K562 (cell line): ENCODE data around the gene QRICH1. TPM values are rescaled to one million over a fixed set of nuclear protein-coding genes. Genes with fewer than 3 reads are reported as not detected.
A peak's percentile ranks its signal among the peaks of the same experiment; 100 is the strongest.

ENCODE experiments used
- ATAC-seq: fragments of 200-7000 bp; cut with Tn5 transposase; 3 replicates; pipeline ENCODE4 v1.9.1; 2020; ENCODE audit warnings: moderate library complexity
- BruUV-seq: library from RNA; stranded (reverse); fragments of 400-500 nt; replicated peaks from 2 replicates; lab custom pipeline; 2021; lab: Mats Ljungman, UMichigan
- CTCF ChIA-PET: fragments of 300-600 bp; formaldehyde crosslinking; extraction: SDS; loops from one replicate; lab custom pipeline; 2021; ENCODE audit warnings: low intra/inter-chr PET ratio; lab: Yijun Ruan, JAX
- POLR2A ChIA-PET: fragments of 300-600, 350-650 bp; sonication (Branson Sonifier 250); formaldehyde crosslinking; extraction: SDS; loops from one replicate; lab custom pipeline; 2021; ENCODE audit warnings: antibody characterized with exemption, inconsistent platforms; lab: Yijun Ruan, JAX
- DNase-seq, 4 experiments: peaks; one replicate each; pipeline versions ENCODE4 v3.0.0 to v3.0.0-alpha.2; 2011 to 2018; ENCODE audit warnings: low spot score in 3 of 4, mixed read lengths in 3 of 4; ENCODE audit errors: extremely low read depth in 1 of 4
- FAIRE-seq: peaks from 2 replicates; lab custom pipeline; 2011; peaks lifted over from hg19 to GRCh38; lab: Jason Lieb, UNC
- H2AFZ ChIP-seq: 2 replicates; pipeline ENCODE4 v1.6.0; 2011; ENCODE audit warnings: low read depth, low read length, control low read depth, inconsistent platforms
- H3K27ac ChIP-seq: fragments of 200-600 bp; 3 replicates; pipeline ENCODE4 v1.8.0; 2011; ENCODE audit warnings: low read depth, mild to moderate bottlenecking, control low read depth, inconsistent platforms, low read length, moderate library complexity, mixed read lengths; ENCODE audit errors: extremely low read depth
- H3K27me3 ChIP-seq, 2 experiments: fragments of 300-600 bp in 1 of 2; 2 replicates in 1 of 2; 3 replicates in 1 of 2; pipeline versions ENCODE4 v1.6.0 to v1.8.0; 2011; ENCODE audit warnings: inconsistent platforms in 2 of 2, low read length in 2 of 2, mild to moderate bottlenecking in 1 of 2, mixed read lengths in 1 of 2, moderate library complexity in 1 of 2; ENCODE audit not compliant: control insufficient read depth in 2 of 2, insufficient read depth in 2 of 2
- H3K36me3 ChIP-seq: fragments of 300-600 bp; 3 replicates; pipeline ENCODE4 v1.8.0; 2011; ENCODE audit warnings: mild to moderate bottlenecking, low read length, inconsistent platforms; ENCODE audit not compliant: control insufficient read depth, insufficient read depth
- H3K4me1 ChIP-seq, 2 experiments: fragments of 200-600 bp in 1 of 2; replicated peaks in 1 of 2; 2 replicates in 1 of 2; 3 replicates in 1 of 2; pipeline versions ENCODE4 v1.5.1 to v1.8.0; 2011; ENCODE audit warnings: inconsistent platforms in 2 of 2, low read length in 2 of 2, mild to moderate bottlenecking in 1 of 2, mixed read lengths in 1 of 2, moderate library complexity in 1 of 2; ENCODE audit not compliant: control insufficient read depth in 2 of 2, insufficient read depth in 2 of 2
- H3K4me2 ChIP-seq: 2 replicates; pipeline ENCODE4 v1.6.1; 2011; ENCODE audit warnings: low read length, control low read depth, inconsistent platforms, mixed read lengths; ENCODE audit not compliant: insufficient read depth
- H3K4me3 ChIP-seq: fragments of 200-600 bp; sonication (generic), shearing (Covaris generic); 2 replicates; pipeline ENCODE4 v1.5.1; 2016; ENCODE audit warnings: control low read depth, inconsistent platforms
- H3K79me2 ChIP-seq: fragments of 200-600 bp; 3 replicates; pipeline ENCODE4 v1.8.0; 2011; ENCODE audit warnings: low read length, inconsistent platforms; ENCODE audit not compliant: control insufficient read depth, insufficient read depth
- H3K9ac ChIP-seq, 2 experiments: 2 replicates each; pipeline versions ENCODE4 v1.6.0 to v1.6.1; 2011; ENCODE audit warnings: low read depth in 2 of 2, low read length in 2 of 2, control low read depth in 1 of 2, inconsistent platforms in 1 of 2, mild to moderate bottlenecking in 1 of 2, mixed read lengths in 1 of 2; ENCODE audit not compliant: insufficient read depth in 1 of 2
- H3K9me1 ChIP-seq: one replicate; pipeline ENCODE4 v1.6.0; 2011; ENCODE audit warnings: inconsistent platforms, mild to moderate bottlenecking, low read length, moderate library complexity; ENCODE audit not compliant: control insufficient read depth, insufficient read depth
- H3K9me3 ChIP-seq: replicated peaks from 2 replicates; pipeline ENCODE4 v1.5.1; 2011; ENCODE audit warnings: low read depth, low read length, inconsistent platforms; ENCODE audit not compliant: control insufficient read depth, insufficient read depth
- H4K20me1 ChIP-seq: replicated peaks from 2 replicates; pipeline ENCODE4 v1.6.1; 2011; ENCODE audit warnings: low read length, inconsistent platforms, mixed read lengths; ENCODE audit not compliant: control insufficient read depth, insufficient read depth
- ATF1 ChIP-seq, 2 experiments: fragments of 450-650 bp in 1 of 2; IDR thresholded peaks; 2 replicates each; pipeline ENCODE4 v1.6.1; 2016; ENCODE audit warnings: missing compliant biosample characterization in 1 of 2, missing genetic modification characterization in 1 of 2
- CHD1 ChIP-seq: fragments of 200-600 bp; sonication (generic); IDR thresholded peaks from one replicate; pipeline ENCODE4 v1.6.1; 2012; ENCODE audit warnings: mild to moderate bottlenecking, moderate library complexity, low read length, inconsistent platforms
- E2F3 ChIP-seq: fragments of 250-450 bp; sonication (Bioruptor Pico); IDR thresholded peaks from 2 replicates; pipeline ENCODE4 v1.4.0; 2020; ENCODE audit warnings: mild to moderate bottlenecking
- EGR1 ChIP-seq: fragments of 450-650 bp; conservative IDR thresholded peaks from 2 replicates; pipeline ENCODE4 v1.6.1; 2017; ENCODE audit warnings: mild to moderate bottlenecking
- HMGN3 ChIP-seq: IDR thresholded peaks from 2 replicates; pipeline ENCODE4 v1.6.1; 2011; ENCODE audit warnings: borderline replicate concordance, low read depth, mild to moderate bottlenecking, mixed read lengths, low read length; ENCODE audit not compliant: insufficient read length; ENCODE audit errors: extremely low read depth
- KDM5B ChIP-seq: fragments of 200-600 bp; sonication (generic); IDR thresholded peaks from 2 replicates; pipeline ENCODE4 v1.6.1; 2012; ENCODE audit warnings: low read depth, mild to moderate bottlenecking, moderate library complexity, low read length, control low read depth, inconsistent platforms; ENCODE audit not compliant: insufficient replicate concordance
- MAZ ChIP-seq, 2 experiments: fragments of 450-650 bp in 1 of 2; sonication (generic) in 1 of 2; formaldehyde crosslinking; IDR thresholded peaks in 1 of 2; conservative IDR thresholded peaks in 1 of 2; 2 replicates each; pipeline versions ENCODE4 v1.4.0 to v1.5.0; 2020; ENCODE audit warnings: mild to moderate bottlenecking in 1 of 2, missing genetic modification reagents in 1 of 2
- MYNN ChIP-seq, 2 experiments: sonication (generic); formaldehyde crosslinking in 1 of 2; IDR thresholded peaks; 2 replicates each; pipeline versions ENCODE4 v1.5.0 to v1.6.1; 2016 to 2020; ENCODE audit warnings: antibody characterized with exemption in 1 of 2, missing genetic modification reagents in 1 of 2
- NR4A1 ChIP-seq, 2 experiments: fragments of 250-450 bp in 1 of 2; fragments of 450-650 bp in 1 of 2; sonication (Bioruptor Pico) in 1 of 2; IDR thresholded peaks; 2 replicates each; pipeline versions ENCODE4 v1.4.0 to v1.6.1; 2016 to 2020; ENCODE audit warnings: mild to moderate bottlenecking in 2 of 2, missing compliant biosample characterization in 1 of 2, missing genetic modification characterization in 1 of 2, moderate library complexity in 1 of 2
- RBBP5 ChIP-seq: fragments of 200-600 bp; sonication (generic); IDR thresholded peaks from 2 replicates; pipeline ENCODE4 v1.6.1; 2012; ENCODE audit warnings: borderline replicate concordance, mild to moderate bottlenecking, low read length, control low read depth, inconsistent platforms; ENCODE audit not compliant: insufficient read depth, poor library complexity, severe bottlenecking
- SIN3A ChIP-seq, 2 experiments: fragments of 150-350 bp in 1 of 2; IDR thresholded peaks; 2 replicates each; pipeline ENCODE4 v1.6.1; 2011 to 2016; ENCODE audit warnings: borderline replicate concordance in 2 of 2, low read depth in 2 of 2, low read length in 2 of 2, mild to moderate bottlenecking in 2 of 2, moderate library complexity in 2 of 2; ENCODE audit not compliant: control insufficient read depth in 1 of 2
- SMAD3 ChIP-seq: fragments of 450-650 bp; formaldehyde crosslinking; conservative IDR thresholded peaks from 2 replicates; pipeline ENCODE4 v1.4.0; 2020; ENCODE audit warnings: mild to moderate bottlenecking
- TGIF2 ChIP-seq: sonication (generic); formaldehyde crosslinking; IDR thresholded peaks from 2 replicates; pipeline ENCODE4 v1.8.1; 2022; ENCODE audit warnings: mild to moderate bottlenecking, missing genetic modification reagents, moderate library complexity
- ZNF431 ChIP-seq: sonication (generic); formaldehyde crosslinking; IDR thresholded peaks from 2 replicates; pipeline ENCODE4 v1.8.0; 2022; ENCODE audit warnings: mild to moderate bottlenecking, missing genetic modification reagents
- WGBS: fragments of 100-300 bp; shearing (Covaris generic); methylation state at CpG from one replicate; pipeline ENCODE4 v1.1.6; 2016; ENCODE audit warnings: low coverage, mixed read lengths; ENCODE audit not compliant: insufficient coverage; ENCODE audit errors: missing lambda C conversion rate; 5-methylcytosine and 5-hydroxymethylcytosine counted together
- in situ Hi-C: fragments of 300-500 bp; cut with MboI; formaldehyde crosslinking; loops from 4 replicates; pipeline ENCODE4 v1.15.0; 2018; ENCODE audit warnings: inconsistent platforms, mixed read lengths
- intact Hi-C: fragments of 100-400 bp; cut with micrococcal nuclease; formaldehyde crosslinking; loops from 2 replicates; pipeline ENCODE4 v1.14.2; 2022
- polyA plus RNA-seq, 8 experiments: library from polyadenylated mRNA; depleted of rRNA in 4 of 8; stranded (reverse) in 5 of 8; unstranded in 3 of 8; fragments of >200 nt; fragmentation: Nextera tagmentation in 2 of 8; fragmentation: Illumina TruSeq in 1 of 8; extraction: Ambion mirVana in 2 of 8; extraction: Trizol in 1 of 8; gene quantifications; 2 replicates each; pipeline versions ENCODE4 v1.2.1 to v1.2.3, GENCODE V29; 2011 to 2014; ENCODE audit warnings: inconsistent platforms in 1 of 8, missing spikeins in 1 of 8
- total RNA-seq, 7 experiments: library from RNA; depleted of rRNA in 6 of 7; stranded (reverse); fragments of >200 nt in 6 of 7; fragmentation: Illumina TruSeq in 2 of 7; extraction: Trizol in 2 of 7; gene quantifications; 2 replicates each; pipeline versions ENCODE4 v1.2.1 to v1.2.3, GENCODE V29; 2011 to 2021; ENCODE audit warnings: low replicate concordance in 1 of 7
- TF ChIP-seq, protein P1 (sequence below): sonication (generic); formaldehyde crosslinking; IDR thresholded peaks from 2 replicates; pipeline ENCODE4 v1.9.0; 2022; ENCODE audit warnings: mild to moderate bottlenecking, missing genetic modification reagents
- TF ChIP-seq, protein P2 (sequence below): fragments of 200-800 bp; sonication (Bioruptor generic); IDR thresholded peaks from 2 replicates; pipeline ENCODE4 v1.6.1; 2017; ENCODE audit warnings: missing genetic modification characterization, missing compliant biosample characterization

The QRICH1 gene
- total and polyA plus RNA-seq, 9 of the 15 experiments (the other 6 are each of a cell fraction or from before 2014, with no cell fraction given), result 20.1 to 99.2 (median 56.7) TPM

DNA sequence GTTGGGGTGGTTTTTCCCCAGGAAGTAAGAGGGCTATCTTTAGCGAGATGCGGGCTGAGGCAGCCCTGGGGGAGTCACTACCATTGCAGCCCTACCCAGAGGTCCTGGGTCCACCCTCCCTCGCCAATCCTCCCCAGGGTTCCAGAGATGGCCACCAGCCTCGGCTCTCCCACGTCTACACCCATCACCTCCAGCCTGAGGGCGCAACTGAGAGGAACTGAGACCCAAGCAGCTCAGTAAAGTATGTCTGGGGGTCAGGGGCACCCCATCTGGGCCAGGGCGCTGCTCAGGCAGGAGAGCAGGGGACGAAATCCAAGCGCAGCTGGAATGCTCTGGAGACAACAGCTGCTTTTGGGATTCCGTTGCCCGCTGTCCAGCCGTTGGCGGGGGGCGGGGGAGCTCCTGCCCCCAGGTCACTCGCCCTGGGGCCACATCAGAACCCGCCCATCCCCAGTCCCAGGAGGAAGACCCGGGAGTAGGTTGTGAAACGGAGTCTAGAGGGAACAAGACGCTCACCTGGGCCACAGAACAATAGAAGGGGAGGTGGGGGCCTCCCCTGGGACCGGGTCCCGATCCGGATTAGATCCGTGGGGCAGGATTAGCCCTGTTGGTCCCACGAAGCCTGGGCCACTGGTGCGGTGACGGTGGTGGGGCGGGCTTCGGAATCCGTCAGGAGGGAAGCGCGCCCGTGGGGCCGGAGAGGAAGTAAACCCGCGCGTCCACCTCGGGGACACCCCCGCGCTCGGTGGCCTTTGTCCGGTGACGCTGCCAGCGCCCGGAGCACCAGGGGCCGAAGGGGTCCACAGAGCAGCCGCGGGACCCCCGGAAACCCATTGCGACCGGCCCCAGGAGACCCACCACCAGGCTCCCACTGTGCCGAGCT is 73.3 kb downstream of the QRICH1 start:
- FAIRE-seq, result peak; percentile 83
- Histone ChIP-seq H3K36me3 (peaks cover 42% of the 10 kb centered on the region; the same call in 2 of the 3 replicates), H3K9me1 (peaks cover 8% of the 10 kb centered on the region), H2AFZ (no peak overlapping the region; the same call in 1 of the 2 replicates), H3K4me1 (peaks cover 8 to 64% of the 10 kb centered on the region in 2 experiments; a peak in 4 of 5 replicates), H3K4me3 (peak overlapping the region; percentile 74), H3K9me3 (no peaks in the 10 kb centered on the region), H3K27me3 (no peaks in the 10 kb centered on the region), H3K27ac (peak overlapping the region; percentile 99), H3K9ac (peak overlapping the region; percentile 98 to 99), H3K4me2 (peak overlapping the region; percentile 92), H4K20me1 (peaks cover 14% of the 10 kb centered on the region), H3K79me2 (peaks cover 75% of the 10 kb centered on the region)
- intact Hi-C loops (loop anchor here (10.0 kb wide), 1 partner anchor 144 kb away; the partner anchor contains the start of gene CCDC71), in situ Hi-C loops (no loop called here)
- ATAC-seq, result peak; percentile 11
- DNase-seq, result peak; percentile 38 to 56 (median 46)
- WGBS, result 0% methylated on average over 38 of the region's 51 CpGs
- BruUV-seq, result TSS peak; percentile 82
- CTCF ChIA-PET, result no interaction called here
- POLR2A ChIA-PET, result interaction anchor here (0.5 to 8.4 kb wide), 10 partner anchors 8 to 451 kb away, joined by 3 to 104 read pairs (median 7); partner anchors contain the start of genes ARIH2, IMPDH2, QRICH1 and WDR6
- TF ChIP-seq NR4A1 (CRISPR knock-in tag; IDR thresholded peaks at IDR 0.05) (no peak), NR4A1 (tag; IDR thresholded peaks at IDR 0.05) (no peak), CHD1 (peak; percentile 83), MYNN (IDR thresholded peaks at IDR 0.05) (no peak), MYNN (CRISPR knock-in tag; IDR thresholded peaks at IDR 0.05) (no peak), KDM5B (peak; percentile 73), E2F3 (0 out of 2 replicates have a peak, but pooled peaks have one; percentile 36), SMAD3 (no peak), MAZ (CRISPR knock-in tag; conservative IDR thresholded peaks at IDR 0.05 in 1 of 2, IDR thresholded peaks at IDR 0.05 in 1 of 2) (peak in 1 of 2 experiments; percentile 31; a peak in 1 of 4 replicates), ATF1 (CRISPR knock-in tag; IDR thresholded peaks at IDR 0.05) (no peak), ATF1 (tag; IDR thresholded peaks at IDR 0.05) (peak; percentile 13; the same call in 1 of the 2 replicates), SIN3A (IDR thresholded peaks at IDR 0.05; ENCODE audit: borderline replicate concordance in 2 of 2, control insufficient read depth in 1 of 2, low read depth in 2 of 2, low read length in 2 of 2) (peak in 1 of 2 experiments; percentile 53; a peak in 1 of 4 replicates), EGR1 (peak; percentile 31; the same call in 1 of the 2 replicates), RBBP5 (peak; percentile 23), ZNF431 (CRISPR knock-in tag) (0 out of 2 replicates have a peak, but pooled peaks have one; percentile 22), TGIF2 (CRISPR knock-in tag) (0 out of 2 replicates have a peak, but pooled peaks have one; percentile 75), HMGN3 (peak; percentile 20)
- TF ChIP-seq, protein P1, sequence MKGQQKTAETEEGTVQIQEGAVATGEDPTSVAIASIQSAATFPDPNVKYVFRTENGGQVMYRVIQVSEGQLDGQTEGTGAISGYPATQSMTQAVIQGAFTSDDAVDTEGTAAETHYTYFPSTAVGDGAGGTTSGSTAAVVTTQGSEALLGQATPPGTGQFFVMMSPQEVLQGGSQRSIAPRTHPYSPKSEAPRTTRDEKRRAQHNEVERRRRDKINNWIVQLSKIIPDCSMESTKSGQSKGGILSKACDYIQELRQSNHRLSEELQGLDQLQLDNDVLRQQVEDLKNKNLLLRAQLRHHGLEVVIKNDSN (CRISPR knock-in tag), result no peak
- TF ChIP-seq, protein P2, sequence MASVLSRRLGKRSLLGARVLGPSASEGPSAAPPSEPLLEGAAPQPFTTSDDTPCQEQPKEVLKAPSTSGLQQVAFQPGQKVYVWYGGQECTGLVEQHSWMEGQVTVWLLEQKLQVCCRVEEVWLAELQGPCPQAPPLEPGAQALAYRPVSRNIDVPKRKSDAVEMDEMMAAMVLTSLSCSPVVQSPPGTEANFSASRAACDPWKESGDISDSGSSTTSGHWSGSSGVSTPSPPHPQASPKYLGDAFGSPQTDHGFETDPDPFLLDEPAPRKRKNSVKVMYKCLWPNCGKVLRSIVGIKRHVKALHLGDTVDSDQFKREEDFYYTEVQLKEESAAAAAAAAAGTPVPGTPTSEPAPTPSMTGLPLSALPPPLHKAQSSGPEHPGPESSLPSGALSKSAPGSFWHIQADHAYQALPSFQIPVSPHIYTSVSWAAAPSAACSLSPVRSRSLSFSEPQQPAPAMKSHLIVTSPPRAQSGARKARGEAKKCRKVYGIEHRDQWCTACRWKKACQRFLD (CRISPR knock-in tag), result 0 out of 2 replicates have a peak, but pooled peaks have one; percentile 22
